Small intestine (tissue), 7 donors: ENCODE results near the gene KRT83. TPM values are rescaled to one million over a fixed set of nuclear protein-coding genes. Genes with fewer than 3 reads are reported as not detected.

Source experiments
- DNase-seq, 2 donors: peaks; one replicate each; pipeline versions ENCODE4 v3.0.0 to v3.0.0-alpha.2; 2013
- FAIRE-seq: peaks from 2 replicates; lab custom pipeline; 2012; peaks lifted over from hg19 to GRCh38; lab: Jason Lieb, UNC
- H3K27ac ChIP-seq, 3 donors: one replicate each; pipeline ENCODE4 v1.5.1; 2013; ENCODE audit warnings: low read length in 2 of 3, mild to moderate bottlenecking in 2 of 3, control low read depth in 1 of 3, inconsistent platforms in 1 of 3, low read depth in 1 of 3, moderate library complexity in 1 of 3
- H3K27me3 ChIP-seq, 3 donors: one replicate each; pipeline ENCODE4 v1.6.1; 2013; ENCODE audit warnings: low read length in 3 of 3, inconsistent platforms in 1 of 3; ENCODE audit not compliant: control insufficient read depth in 3 of 3, insufficient read depth in 3 of 3
- H3K36me3 ChIP-seq, 3 donors: one replicate each; pipeline ENCODE4 v1.6.1; 2013; ENCODE audit warnings: low read length in 3 of 3, inconsistent platforms in 1 of 3, low read depth in 1 of 3, mild to moderate bottlenecking in 1 of 3, moderate library complexity in 1 of 3; ENCODE audit not compliant: control insufficient read depth in 3 of 3, insufficient read depth in 2 of 3
- H3K4me1 ChIP-seq, 3 donors: one replicate each; pipeline ENCODE4 v1.6.1; 2013; ENCODE audit warnings: low read length in 2 of 3, inconsistent platforms in 1 of 3, low read depth in 1 of 3, mild to moderate bottlenecking in 1 of 3, moderate library complexity in 1 of 3; ENCODE audit not compliant: control insufficient read depth in 3 of 3, insufficient read depth in 2 of 3
- H3K4me3 ChIP-seq, 3 donors: one replicate each; pipeline ENCODE4 v1.5.1; 2013; ENCODE audit warnings: low read length in 3 of 3, control low read depth in 1 of 3, inconsistent platforms in 1 of 3, low read depth in 1 of 3, mild to moderate bottlenecking in 1 of 3, moderate library complexity in 1 of 3
- H3K9me3 ChIP-seq, 2 donors: one replicate each; pipeline ENCODE4 v1.6.1; 2013; ENCODE audit warnings: low read depth in 1 of 2, low read length in 1 of 2; ENCODE audit not compliant: control insufficient read depth in 2 of 2, insufficient read depth in 1 of 2
- WGBS, 3 donors: extraction: QIAGEN DNeasy Blood & Tissue Kit; methylation state at CpG; one replicate each; pipeline ENCODE4 v1.1.7; 2013; 5-methylcytosine and 5-hydroxymethylcytosine counted together
- polyA plus RNA-seq, 4 donors: library from polyadenylated mRNA; stranded (reverse) in 3 of 4; unstranded in 1 of 4; fragments of 200-250 nt in 3 of 4; fragments of 120-200 nt in 1 of 4; gene quantifications; one replicate each; pipeline versions ENCODE4 v1.2.1 to v1.2.3, GENCODE V29; 2013
- donor health status: healthy with polysubstance abuse.
- donor health status: control.
- donor health status: control.
- donor health status: Bipolar disorder and iron deficiency.
- donor health status: healthy.

KRT83 gene
- polyA plus RNA-seq, 4 donors, result 0.03 TPM; not detected in 3

DNA sequence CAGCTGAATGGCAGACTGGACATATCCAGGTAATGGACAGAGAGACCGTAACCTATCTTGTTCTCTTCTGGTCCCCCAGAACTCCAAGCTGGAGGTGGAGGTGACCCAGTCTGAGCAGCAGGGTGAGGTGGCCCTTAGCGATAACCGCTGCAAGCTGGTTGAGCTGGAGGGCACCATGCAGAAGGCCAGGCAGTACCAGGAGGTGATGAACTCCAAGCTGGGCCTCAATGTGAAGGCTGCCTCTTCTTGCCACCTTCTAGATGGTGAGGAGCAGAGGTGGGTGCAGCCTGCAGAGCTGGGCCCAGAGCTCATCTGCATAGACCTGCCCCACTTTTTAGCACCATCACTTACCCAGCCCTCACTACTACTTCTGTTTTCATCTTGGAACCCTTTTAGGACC is 53.9 kb downstream of the KRT83 start:
- no peak overlapping the region for H3K4me3 ChIP-seq
- DNase-seq (no peak), FAIRE-seq (no peak)
- 97 to 100% (median 98%) methylated on average over 3 of the region's 3 CpGs for WGBS, 3 donors
- peaks cover 0 to 7% (median 2%) of the 10 kb centered on the region in 3 donors for H3K27me3 ChIP-seq
- no peaks in the 10 kb centered on the region for H3K4me1 ChIP-seq
- H3K27ac ChIP-seq, result no peak overlapping the region
- H3K36me3 ChIP-seq, result no peaks in the 10 kb centered on the region
- H3K9me3 ChIP-seq, result peaks cover 0 to 18% of the 10 kb centered on the region in 2 donors

DNA sequence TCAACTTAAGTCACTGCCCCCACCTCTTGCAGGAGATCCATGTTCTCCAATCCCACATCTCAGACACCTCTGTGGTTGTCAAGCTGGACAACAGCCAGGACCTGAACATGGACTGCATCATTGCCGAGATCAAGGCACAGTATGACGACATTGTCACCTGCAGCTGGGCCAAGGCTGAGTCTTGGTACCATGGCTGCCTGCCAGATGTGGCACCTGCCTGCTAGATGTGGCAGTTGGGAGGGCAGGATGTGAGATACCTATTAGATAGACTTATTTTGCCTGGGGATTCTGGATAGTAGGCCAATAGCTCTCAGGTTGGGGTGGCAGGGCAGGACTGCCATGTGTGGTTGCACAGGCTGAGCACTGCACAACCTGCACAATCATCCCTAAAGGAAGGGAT is 54.7 kb downstream of the KRT83 start:
- 29 to 65% (median 31%) methylated on average over 2 of the region's 2 CpGs for WGBS, 3 donors
- FAIRE-seq, result no peak
- peak in 1 of 2 donors; percentile 23 for DNase-seq
- Histone ChIP-seq H3K36me3 (no peaks in the 10 kb centered on the region), H3K27ac (no peak overlapping the region), H3K27me3 (peaks cover 0 to 9% (median 8%) of the 10 kb centered on the region in 3 donors), H3K9me3 (peaks cover 0 to 26% of the 10 kb centered on the region in 2 donors), H3K4me3 (no peak overlapping the region), H3K4me1 (no peaks in the 10 kb centered on the region)

GRCh38 chr12:52264435-52264825 is 56.8 kb downstream of the KRT83 start:
- FAIRE-seq, result no peak

More at GRCh38 chr12:52264435-52264825, 56.8 kb downstream of the KRT83 start:
- Histone ChIP-seq H3K27ac (no peak overlapping the region), H3K4me3 (no peak overlapping the region), H3K9me3 (peaks cover 0 to 40% of the 10 kb centered on the region in 2 donors), H3K27me3 (peaks cover 0 to 26% (median 2%) of the 10 kb centered on the region in 3 donors), H3K4me1 (no peaks in the 10 kb centered on the region), H3K36me3 (no peaks in the 10 kb centered on the region)
- DNase-seq, result no peak
- WGBS, 3 donors, result 75 to 95% (median 76%) methylated on average over 2 of the region's 2 CpGs

Other genes starting within 250 kb of the KRT83 start
- 1 to 10 TPM in 1 of 4 donors, under 1 TPM in 2, not detected in 1; 0.46 to 1.6 (median 0.80) TPM for gene SMIM41, start 241.7 kb downstream of the KRT83 start, polyA plus RNA-seq
- gene KRT80, start 129.4 kb downstream of the KRT83 start, polyA plus RNA-seq, result 1 to 10 TPM in 1 of 4 donors, under 1 TPM in 3; 0.13 to 3.2 (median 0.58) TPM
- 10 to 100 TPM in 1 of 4 donors, 1 to 10 TPM in 3; 2.2 to 10.1 (median 3.2) TPM for gene KRT7, start 88.2 kb downstream of the KRT83 start, polyA plus RNA-seq
- gene KRT86, start 46.8 kb downstream of the KRT83 start, polyA plus RNA-seq, result under 1 TPM in 3 of 4 donors, not detected in 1; 0.01 to 0.84 (median 0.54) TPM
- under 1 TPM in 1 of 4 donors, not detected in 3; 0.53 TPM for gene KRT81, start 29.9 kb downstream of the KRT83 start, polyA plus RNA-seq
- under 1 TPM in 1 of 4 donors, not detected in 3; 0.03 TPM for gene KRT85, start 46.1 kb upstream of the KRT83 start, polyA plus RNA-seq
- gene KRT84, start 64.3 kb upstream of the KRT83 start, polyA plus RNA-seq, result not detected
- gene KRT82, start 84.9 kb upstream of the KRT83 start, polyA plus RNA-seq, result not detected
- under 1 TPM in 1 of 4 donors, not detected in 3; 0.01 TPM for gene KRT75, start 113.0 kb upstream of the KRT83 start, polyA plus RNA-seq
- gene KRT6B, start 130.7 kb upstream of the KRT83 start, polyA plus RNA-seq, result under 1 TPM in 1 of 4 donors, not detected in 3; 0.67 TPM
- under 1 TPM in 1 of 4 donors, not detected in 3; 0.03 TPM for gene KRT6C, start 152.4 kb upstream of the KRT83 start, polyA plus RNA-seq
- 1 to 10 TPM in 2 of 4 donors, under 1 TPM in 1, not detected in 1; 0.13 to 6.7 (median 3.2) TPM for gene KRT6A, start 171.9 kb upstream of the KRT83 start, polyA plus RNA-seq
- gene KRT5, start 199.0 kb upstream of the KRT83 start, polyA plus RNA-seq, result 1 to 10 TPM in 2 of 4 donors, under 1 TPM in 2; 0.06 to 6.5 (median 3.2) TPM
- gene KRT71, start 231.7 kb upstream of the KRT83 start, polyA plus RNA-seq, result not detected